NCI-H2227 (cell line): ENCODE results near the gene EXTL2.
"Not testable (repeated sequence)": the region's sequence is repeated elsewhere in the genome, so short reads cannot be mapped to it uniquely, and the experiment has no call there.

Experiments used
- DNase-seq: peaks from one replicate; lab custom pipeline; 2025; ENCODE audit not compliant: unreplicated experiment; lab: John Stamatoyannopoulos, UW

EXTL2 gene

DNA sequence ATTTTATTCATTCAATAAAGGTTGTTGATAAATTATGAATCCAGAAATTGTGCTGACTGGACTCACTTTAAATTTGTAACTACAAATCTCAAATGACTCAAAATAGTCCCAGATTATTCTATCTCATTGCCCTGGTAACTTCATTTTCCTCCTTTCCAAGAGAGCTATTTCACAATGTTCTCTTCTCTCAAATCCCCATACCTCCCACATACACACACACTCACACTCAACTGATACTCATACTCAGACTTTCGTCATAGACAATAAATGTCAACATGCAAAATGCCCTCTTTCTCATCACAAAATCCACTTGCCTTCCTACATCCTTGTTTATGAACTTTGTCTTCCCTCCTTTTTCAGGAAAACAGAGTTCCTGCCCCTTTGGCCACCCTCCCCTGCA lies 33.3 kb downstream of the EXTL2 start:
- no peak for DNase-seq

DNA sequence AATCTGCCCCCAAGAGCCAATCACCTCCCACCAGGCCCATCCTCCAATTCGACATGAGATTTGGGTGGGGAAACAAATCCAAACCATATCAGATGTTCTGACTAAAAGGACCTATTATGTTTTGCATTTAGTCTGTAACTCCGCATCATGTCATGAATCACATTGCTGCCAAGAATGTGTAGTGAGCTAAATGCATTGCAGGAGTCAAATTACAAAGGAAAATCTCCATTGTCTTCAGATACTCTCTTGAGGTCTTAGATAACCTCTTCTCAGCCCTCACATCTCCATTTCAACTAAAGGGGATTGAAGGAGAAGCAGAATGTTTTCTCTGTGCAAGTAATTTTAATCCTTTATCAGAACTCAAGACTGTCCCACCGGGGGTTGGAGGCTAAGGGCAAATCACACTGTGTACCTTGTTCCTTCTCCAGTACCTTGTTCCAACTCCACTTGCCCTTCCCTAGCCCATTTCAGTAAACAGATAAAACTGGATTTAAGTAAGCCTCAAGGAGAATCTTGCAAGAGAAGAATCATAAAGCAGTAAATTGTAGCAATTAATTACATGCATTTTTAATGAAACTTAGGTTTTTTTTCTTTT lies 34.1 kb downstream of the EXTL2 start:
- no peak for DNase-seq

DNA sequence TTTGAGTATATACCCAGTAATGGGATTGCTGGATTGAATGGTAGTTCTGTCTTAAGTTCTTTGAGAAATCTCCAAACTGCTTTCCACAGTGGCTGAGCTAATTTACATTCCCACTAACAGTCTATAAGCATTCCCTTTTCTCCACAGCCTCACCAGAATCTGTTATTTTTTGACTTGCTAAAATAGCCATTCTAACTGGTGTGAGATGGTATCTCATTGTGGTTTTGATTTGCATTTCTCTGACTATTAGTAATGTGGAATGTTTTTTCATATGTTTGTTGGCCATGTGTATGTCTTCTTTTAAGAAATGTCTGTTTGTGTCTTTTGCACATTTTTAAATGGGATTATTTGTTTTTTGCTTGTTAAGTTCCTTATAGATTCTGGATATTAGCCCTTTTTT lies 39.5 kb downstream of the EXTL2 start:
- not testable (repeated sequence) for DNase-seq

DNA sequence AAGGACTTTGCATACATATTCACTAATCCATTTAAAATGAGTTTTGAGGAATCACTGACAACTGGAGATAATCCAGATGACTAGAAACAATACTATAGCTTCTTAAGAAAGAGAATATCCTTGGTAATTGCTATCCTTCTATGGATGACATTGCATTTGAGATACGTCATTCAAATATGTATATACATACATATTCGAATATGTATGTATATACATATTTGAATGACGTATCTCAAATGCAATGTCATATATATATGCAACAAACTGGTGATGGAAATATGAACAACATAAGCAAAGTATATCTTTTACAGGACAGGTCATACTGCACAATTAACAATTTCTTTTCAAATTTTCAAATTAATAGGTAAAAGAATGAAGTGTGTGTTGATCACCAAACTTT lies 41.7 kb downstream of the EXTL2 start:
- DNase-seq, result no peak

DNA sequence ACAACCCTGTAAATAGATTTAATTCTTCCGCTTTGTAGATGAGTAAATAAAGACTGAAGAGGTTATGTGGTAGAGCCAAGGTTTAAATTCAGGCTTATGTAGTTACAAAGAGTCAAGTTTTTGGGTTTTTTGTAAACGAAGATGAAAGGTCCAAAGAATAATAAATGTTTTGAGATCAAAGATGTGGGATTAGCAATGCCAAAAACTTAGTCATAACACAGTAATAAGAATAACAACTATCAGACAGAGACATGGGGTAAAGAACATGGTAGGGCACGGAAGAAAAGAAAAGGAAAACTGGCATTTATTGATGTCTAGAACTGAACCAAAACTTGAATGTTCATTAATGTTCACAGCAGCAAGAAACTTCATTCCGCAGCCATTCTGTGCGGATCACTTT lies 42.9 kb downstream of the EXTL2 start:
- DNase-seq, result no peak

DNA sequence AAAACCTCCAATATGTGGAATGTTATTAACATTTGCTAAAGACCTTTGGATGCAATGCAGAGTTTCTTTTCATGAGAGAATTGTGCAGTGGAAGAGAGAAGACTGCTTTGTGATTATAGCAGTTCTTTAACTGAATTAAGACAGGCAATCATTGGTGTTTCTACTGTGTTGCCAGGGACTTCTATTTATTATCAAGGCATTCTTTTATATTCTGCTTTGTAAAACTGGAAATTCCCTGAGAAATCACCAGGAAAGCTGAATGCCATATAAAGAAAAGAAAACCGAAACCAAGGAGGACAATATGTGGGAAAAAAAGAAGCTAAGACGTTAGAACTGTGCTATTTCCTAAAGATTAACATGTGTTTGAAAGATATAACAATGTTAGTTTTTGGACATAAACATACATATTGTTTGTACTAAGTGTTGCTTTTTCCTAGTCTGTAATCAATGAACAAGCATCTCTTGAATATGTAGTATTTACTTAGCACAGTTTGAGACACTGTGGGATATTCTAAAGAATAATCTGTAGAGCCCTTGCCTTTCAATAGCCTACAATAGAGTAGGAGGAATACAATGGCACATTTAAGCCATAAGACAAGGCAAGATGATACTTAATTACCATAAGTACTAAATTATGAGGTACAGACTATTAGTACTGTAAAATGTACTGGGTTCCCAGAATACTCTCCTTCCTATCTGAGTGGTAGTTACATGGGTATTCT lies 47.1 kb downstream of the EXTL2 start:
- DNase-seq, result no peak

DNA sequence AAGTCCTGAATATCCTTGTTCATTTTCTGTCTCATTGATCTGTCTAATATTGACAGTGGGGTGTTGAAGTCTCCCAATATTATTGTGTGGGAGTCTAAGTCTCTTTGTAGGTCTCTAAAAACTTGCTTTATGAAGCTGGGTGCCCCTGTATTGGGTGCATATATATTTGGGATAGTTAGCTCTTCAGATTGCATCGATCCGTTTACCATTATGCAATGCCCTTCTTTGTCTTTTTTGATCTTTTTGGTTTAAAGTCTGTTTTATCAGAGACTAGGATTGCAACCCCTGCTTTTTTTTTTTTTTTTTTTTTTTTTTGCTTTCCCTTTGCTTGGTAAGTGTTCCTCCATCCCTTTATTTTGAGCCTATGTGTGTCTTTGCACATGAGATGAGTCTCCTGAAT lies 51.5 kb downstream of the EXTL2 start:
- DNase-seq, result not testable (repeated sequence)

DNA sequence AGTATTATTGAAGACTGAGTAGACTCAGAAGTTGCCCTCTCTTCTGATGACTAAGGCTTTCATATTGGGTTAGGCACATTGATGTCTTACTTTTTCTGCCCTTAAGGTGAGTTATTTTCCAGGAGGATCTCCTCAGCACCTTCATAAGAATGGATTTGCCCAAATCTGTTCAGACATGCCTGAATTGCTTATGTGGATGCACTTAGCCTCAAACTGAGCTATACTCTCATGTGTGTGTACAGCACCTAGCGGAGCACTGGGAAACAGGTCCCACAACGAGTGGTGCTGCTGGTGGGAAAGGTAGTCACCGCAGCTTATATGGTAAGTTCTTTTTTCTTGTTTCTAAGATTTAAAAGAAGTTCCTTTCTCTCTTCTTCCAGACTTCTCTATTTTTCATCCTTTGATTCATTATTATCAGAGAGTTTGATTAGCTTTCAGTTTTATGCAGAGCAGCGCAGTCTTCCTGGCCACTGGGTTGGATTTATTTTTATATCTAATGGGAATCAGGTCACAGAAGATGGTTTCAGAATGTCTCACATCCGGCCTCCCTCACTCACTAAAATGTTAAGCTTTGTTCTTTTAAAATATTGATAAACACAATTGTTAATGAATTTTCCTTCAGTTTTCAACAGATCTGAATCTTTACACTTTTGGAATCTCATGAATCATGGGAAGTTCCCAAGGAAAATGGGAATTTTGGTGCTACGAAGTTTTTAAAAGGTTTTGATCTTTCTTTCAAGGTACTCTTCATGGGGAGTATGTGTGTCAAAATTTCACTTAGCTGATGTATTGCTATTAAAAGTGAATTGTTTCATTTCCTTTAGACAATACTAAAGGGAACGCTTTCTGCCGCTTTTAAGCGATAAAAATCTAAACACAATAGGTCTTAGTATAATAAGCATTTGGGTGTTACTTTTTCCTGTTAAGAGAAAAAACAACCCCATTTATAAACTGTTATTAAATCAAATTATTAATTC lies 58.5 kb downstream of the EXTL2 start:
- no peak for DNase-seq

DNA sequence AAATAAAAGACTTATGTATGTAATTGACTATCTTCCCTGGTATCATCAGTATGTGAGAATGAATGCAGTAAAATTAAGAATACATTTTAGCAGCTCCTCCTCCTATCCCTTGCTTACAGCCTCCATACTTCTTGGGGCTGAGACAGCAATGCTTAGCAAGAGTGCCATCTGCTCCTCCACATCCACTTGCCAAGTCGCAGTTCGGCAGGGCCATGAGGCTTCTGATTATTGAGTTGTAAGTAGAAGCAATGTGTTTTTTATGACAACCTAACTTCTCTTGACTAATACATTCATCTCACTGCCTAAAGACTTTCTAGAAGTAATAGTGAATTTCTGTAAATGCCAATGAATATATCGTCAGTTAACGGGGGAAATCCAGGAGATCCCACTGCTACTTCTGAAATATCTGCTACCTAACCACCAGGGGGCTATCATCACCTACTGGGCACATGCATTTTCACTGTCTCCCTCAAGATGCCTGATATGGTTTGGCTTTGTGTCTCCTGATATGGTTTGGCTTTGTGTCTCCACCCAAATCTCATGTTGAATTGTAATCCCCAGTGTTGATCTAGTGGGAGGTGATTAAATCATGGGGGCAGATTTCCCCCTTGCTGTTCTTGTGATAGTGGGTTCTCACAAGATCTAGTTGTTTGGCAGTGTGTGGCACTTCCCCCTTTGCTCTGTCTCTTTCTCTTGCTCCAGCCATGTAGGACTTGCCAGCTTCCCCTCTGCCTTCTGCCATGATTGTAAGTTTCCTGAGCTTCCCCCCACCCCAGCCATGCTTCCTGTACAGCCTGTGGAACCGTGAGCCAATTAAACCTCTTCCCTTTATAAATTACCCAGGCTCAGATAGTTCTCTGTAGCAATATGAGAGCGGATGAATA lies 59.6 kb downstream of the EXTL2 start:
- DNase-seq, result peak; percentile 6

DNA sequence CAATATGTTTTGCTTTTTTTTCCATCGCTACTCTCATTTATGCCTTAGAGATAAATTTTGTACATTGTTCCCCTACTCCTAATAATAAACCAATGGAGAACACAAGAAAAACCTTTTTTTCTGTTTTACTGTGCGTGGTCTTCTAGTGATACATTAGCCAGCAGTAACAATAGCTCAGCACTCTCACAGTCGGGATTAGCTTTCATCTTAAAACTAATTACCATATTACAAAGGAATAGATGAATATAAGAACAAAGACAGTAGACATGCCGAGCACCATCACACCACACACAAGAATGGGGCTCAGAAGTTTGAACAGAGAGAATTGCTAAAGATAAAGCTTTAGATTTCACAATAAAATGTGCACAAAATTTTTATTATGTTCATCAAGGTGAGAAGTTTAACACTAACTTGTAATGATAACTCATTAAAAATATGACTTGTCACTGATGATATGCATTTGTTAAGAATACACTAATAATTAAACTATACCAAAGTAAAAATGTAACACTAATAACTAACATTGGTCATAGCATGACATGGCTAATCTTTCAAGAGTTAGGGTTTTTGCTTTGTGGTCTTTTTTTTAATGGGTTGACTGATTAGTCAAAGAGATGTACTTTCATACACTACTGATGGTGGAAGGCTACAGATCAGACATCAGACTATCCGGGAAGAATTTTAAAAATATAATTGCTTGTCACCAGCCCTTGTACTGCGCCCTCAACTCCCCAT lies 61.8 kb downstream of the EXTL2 start:
- DNase-seq, result no peak

DNA sequence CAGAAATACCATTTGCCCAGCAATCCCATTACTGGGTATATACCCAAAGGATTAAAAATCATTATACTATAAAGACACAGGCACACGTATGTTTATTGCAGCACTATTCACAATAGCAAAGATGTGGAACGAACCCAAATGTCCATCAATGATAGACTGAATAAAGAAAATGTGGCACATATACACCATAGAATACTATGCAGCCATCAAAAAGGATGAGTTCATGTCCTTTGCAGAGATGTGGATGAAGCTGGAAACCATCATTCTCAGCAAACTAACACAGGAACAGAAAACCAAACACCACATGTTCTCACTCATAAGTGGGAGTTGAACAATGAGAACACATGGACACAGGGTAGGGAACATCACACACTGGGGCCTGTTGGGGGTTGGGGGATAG lies 69.0 kb downstream of the EXTL2 start:
- DNase-seq, result not testable (repeated sequence)
